CD4-positive, alpha-beta T cell treated with Interleukin-4 for 4 hours (primary cell): Measurements from ENCODE around the gene MAEL.
"Not testable (repeated sequence)": the region's sequence is repeated elsewhere in the genome, so short reads cannot be mapped to it uniquely, and the experiment has no call there.

ENCODE experiments used
- DNase-seq: peaks from one replicate; pipeline ENCODE4 v3.0.0-alpha.2; 2020

Gene MAEL

DNA sequence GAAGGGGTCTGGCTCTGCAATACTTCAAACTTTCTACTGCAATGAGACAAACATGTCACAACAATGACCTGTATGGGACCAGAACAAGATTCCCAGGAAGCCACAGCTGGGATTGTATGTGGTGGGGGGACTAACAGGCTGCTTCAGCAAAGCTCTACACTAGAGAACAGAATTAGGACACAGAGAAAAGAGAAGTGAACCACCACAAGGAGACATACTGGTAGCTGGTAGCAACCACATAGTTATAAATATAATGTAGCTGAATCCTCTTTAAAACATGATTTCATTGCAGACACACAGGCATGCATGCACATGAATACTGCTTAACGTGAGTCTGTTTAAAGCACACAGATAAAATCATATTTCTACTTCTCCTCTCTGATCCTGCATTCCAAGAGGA lies 10.3 kb upstream of the MAEL start:
- no peak for DNase-seq

DNA sequence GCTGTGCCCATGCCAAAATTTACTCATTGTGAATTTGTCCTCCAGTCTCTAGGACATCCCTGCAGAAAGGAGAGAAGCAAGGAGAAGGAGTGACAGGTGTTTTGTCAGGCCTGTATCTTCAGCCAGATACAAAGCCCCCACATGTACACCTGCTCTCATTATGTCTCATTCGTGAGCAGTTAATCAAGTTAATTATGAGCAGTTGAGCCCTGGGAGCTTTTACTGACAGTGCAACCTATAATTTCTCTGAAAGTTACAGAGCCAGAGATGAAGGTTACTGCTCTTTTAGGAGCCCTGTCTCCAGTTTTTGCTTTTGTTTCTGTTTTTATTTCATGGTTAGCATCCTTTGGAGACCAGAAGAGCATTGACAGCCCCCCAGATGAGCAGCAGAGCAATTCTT lies 8.7 kb upstream of the MAEL start:
- no peak for DNase-seq

DNA sequence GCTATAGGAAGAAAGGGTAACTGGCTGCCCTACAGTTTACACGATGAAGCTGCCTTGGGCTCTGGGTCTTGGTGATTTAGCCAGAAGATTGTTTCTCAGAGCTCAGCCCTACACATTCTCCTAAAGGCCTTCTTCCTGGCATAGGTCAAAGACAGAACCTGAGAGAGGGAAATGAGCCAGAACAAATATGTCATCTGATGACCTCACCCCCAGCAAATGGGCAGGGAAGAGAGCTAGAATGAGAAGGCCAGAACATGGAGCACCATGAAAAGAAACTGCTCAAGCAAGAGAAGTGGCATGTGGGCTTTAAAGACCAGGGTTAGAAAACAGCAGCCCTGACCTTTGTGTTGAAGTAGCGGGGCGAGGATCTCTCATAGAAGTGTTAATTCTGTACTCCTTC lies 8.3 kb upstream of the MAEL start:
- DNase-seq, result no peak

DNA sequence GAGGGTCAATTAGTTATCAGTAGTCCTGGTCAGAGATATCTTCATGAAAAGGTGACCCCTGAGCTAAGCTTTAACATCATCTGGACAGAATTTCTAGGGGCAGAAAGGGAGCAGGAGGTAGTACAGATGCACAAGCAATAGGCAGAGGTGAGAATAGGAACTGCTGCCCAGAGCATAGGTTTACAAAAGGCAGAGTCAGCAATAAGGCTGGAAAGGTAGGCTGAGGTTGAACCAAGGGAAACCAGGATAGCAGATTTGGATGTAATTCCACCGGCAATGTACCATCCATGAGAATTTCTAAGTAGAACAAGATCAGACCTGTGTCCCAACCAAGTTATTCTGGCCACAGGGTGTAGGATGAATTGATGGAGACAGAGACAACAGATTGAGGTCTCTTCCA lies 7.5 kb upstream of the MAEL start:
- no peak for DNase-seq

DNA sequence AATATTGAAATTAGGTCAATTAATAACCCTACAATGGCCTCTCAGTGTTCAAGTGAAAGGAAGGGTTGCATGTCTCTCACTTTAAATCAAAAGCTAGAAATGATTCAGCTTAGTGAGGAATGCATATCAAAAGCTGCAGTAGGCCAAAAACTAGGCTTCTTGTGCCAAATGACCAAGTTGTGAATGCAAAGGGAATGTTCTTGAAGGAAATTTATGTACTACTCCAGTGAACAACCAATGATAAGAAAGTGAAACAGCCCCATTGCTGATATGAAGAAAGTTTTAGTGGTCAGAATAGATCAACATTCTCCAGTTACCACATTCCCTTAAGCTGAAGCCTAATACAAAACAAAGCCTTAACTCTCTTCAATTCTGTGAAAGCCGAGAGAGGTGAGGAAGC lies 10.0 kb downstream of the MAEL start:
- no peak for DNase-seq

DNA sequence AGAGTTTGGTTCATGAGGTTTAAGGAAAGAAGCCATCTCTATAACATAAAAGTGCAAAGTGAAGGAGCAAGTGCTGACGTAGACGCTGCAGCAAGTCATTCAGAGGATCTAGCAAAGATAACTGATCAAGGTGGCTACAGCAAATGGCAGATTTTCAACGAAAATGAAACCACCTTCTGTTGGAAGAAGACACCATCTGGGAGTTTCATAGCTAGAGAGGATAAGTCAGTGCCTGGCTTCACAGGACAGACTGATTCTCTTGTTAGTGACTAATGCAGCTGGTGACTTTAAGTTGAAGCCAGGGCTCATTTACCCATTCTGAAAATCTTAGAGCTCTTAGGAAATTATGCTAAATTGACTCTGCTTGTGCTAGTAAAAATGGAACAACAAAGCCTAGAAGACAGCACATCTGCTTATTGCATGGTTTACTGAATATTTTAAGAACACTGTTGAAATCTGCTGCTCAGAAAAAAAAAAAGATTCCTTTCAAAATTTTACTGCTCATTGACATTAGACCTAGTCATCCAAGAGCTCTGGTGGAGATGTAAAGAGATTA lies 10.5 kb downstream of the MAEL start:
- DNase-seq, result no peak

DNA sequence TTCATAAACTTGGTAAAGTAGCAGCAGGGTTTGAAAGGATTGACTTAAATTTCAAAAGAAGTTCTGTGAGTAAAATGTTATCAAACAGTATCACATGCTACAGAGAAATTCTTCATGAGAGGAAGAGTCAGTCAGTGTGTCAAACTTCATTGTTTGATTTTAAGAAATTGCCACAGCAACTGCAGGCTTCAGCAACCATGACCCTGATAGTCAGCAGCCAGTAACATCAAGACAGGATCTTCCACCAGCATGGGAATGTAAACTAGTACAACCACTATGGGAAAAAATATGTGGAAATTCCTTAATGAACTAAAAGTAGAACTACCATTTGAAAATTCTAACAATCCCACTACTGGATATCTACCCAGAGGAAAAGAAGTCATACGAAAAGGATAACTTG lies 11.5 kb downstream of the MAEL start:
- DNase-seq, result no peak

DNA sequence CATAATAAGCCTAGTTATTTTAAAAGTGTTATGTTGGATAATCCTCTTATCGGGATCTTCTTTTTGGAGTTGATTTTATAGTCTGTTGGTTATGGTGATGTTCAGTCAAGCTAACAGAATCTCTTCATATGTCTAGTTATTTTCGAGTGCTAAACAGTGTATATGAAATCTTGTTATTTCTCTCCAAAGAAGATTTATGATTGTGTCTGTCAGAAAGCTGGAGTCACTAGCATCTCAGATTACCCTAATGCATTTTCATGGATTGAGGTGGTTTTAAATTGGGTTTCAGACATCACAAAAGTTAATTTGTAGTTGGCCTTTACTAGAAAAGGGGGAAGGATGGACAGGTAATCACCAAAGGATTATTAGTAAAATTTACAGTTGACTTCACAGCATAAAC lies 13.3 kb downstream of the MAEL start:
- no peak for DNase-seq

DNA sequence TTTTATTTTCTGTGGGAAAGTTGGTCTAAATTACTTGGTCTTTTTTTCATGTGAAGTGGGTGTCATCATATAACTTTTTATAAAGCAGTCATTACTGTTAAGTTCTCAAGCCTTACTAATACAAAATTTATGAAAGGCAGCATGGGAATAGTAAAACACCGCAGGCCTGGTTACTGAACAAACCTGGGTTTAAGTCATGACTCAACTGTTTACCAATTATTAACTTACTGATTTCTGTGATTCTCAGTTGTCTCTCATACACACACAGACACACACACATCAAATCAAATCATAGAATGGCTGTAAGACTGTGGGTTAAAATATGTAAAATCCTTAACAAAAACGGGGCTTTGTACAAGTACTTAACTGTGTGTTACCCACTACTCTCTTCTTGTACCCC lies 14.6 kb downstream of the MAEL start:
- no peak for DNase-seq

DNA sequence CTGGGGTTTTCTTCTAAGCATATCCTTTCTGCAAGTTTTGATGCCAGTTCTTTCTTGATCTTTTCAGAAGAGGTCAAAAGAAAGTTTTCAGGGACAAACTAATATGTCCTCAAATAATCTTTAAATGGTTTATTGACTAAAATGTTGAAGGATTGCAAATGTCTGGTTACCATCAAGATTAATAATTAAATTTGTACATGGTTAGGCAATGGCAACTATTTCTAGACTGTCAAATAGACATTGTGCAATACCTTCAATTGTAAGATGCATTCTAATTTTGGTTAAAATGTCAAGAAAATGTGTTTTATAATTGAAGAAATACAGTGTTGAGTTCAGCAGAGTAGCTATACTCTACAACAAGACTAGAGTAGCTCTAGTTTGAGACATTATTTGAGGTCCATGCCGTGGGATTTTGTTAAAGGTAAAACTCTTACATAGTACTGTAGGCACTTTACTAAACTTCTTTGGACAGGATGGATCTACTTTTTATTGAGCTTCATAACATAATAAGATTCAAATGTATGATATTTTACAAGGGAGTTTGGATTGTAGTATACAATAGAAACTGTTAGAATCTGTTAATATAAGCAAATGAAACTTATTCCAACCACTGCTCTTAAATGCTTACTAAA lies 22.6 kb downstream of the MAEL start:
- no peak for DNase-seq

DNA sequence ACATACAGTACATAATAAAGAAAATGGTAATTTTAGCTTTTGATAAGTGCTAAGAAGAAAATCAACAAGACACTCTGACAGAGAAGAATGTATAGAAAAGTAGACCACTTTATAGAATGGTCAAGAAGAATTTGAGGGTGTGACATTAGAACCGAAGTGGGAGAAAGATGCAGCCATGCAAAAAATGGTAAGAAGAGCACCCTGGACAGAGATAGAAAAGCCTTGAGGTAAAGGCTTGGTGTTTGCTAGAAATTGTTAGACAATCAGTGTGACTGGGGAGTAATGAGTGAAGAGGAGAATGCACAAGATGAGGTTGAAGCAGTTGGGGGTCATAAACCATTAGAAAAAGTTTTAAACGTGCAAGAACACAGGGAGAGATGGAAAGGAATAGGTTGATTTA lies 23.5 kb downstream of the MAEL start:
- no peak for DNase-seq

DNA sequence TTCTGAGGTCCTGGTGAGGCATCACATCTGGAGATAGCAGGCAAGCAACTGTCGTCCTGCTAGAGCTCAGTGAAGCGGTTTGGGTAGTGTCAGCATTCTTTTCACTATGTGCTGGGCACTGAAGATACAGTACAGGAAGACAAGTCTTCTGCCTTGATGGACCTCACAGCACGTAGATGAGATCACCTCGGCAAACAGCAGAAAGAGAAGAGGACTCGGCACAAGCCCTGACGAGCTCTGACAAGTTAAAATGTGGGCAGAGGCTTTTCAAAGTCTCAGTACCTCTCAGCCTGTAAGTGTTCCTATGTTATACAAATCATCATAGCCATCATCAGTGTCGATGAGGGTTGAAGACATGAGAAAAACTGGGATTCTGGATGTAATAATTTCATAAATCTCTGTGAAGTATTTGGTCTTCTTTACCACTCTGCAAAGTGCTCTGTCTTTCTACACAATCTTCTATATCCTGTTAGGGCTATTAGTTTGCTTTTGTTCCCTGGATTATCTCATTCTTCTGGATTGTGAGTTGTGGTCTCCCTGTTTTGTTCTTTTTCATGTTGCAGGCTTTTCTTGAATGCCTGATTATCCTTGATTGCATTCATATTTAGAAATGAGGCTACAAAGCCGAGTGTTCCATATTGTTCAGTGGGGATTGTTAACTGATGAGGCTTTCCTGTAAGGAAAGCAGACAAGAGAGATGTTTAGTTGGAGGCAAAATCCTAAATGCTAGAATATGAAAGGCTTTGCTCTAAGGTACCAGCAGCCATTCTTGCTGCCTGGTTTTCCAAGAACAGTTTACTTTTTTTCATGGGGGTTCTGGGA lies 24.2 kb downstream of the MAEL start:
- DNase-seq, result no peak

DNA sequence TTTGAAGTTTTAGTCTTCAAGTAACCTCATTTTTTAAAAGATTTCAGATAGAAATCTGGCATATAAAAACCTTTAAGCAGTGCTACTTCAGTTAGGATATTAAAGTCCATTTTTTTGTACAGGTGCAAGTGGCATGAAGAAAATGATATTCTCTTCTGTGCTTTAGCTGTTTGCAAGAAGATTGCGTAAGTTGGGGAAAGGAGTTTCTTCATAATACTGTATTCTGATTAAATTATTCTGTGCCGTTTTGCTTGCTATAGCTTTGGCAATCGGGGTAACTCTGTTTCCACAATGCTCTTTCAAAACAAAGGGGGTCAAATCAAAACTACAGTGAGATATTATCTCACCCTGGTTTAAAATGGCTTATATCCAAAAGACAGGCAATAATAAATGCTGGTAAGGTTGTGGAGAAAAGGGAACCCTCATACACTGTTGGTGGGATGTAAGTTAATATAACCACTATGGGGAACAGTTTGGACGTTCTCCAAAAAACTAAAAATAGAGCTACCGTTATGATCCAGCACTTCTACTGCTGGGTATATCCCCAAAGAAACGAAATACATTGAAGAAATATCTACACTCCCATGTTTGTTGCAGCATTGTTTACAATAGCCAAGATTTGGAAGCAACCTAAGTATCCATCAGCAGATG lies 27.1 kb downstream of the MAEL start:
- DNase-seq, result no peak

DNA sequence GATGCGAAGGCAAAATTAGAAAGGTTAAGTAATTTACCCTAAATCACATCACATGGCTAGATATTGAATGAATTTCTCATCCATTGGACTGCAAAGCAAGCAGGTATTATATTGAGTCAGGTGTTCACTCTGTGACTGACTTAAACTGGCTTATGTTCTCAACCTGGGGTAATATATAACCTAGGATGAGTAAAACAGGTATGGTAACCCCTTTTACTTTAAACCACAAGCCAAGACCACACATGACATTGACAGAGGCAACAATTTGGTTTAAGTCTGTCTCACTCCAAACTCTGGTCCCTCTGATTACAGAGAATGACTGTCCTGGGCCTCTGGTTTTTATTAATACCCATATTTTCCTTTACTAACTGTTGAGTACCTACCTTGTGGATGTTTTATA lies 33.3 kb downstream of the MAEL start:
- no peak for DNase-seq

DNA sequence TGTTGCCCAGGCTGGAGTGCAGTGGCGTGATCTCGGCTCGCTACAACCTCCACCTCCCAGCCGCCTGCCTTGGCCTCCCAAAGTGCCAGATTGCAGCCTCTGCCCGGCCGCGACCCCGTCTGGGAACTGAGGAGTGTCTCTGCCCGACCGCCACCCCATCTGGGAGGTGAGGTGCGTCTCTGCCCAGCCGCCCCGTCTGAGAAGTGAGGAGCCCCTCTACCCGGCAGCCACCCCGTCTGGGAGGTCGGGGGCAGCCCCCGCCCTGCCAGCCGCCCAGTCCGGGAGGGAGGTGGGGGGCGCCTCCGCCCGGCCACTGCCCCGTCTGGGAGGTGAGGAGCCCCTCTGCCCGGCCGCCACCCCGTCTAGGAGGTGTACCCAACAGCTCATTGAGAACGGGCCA lies 40.5 kb downstream of the MAEL start:
- DNase-seq, result not testable (repeated sequence)

DNA sequence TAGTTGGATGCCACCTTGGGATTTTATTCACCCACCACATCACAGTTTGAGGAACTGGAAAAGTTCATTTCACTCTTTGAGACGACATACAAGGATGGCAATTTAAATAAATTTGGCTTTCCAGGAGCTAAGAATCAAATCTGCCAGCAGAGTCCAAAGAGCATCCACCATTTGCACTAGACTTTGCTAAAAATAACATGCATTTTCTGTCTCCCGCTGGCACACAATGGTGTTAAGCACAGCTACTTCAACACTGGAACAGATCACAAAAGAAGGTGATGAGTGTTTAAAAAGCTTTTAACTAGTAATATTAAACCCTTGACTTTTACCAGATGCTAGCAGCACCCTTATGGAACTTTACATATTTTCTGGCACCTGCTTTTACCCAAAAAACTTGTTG lies 44.6 kb downstream of the MAEL start:
- DNase-seq, result no peak

DNA sequence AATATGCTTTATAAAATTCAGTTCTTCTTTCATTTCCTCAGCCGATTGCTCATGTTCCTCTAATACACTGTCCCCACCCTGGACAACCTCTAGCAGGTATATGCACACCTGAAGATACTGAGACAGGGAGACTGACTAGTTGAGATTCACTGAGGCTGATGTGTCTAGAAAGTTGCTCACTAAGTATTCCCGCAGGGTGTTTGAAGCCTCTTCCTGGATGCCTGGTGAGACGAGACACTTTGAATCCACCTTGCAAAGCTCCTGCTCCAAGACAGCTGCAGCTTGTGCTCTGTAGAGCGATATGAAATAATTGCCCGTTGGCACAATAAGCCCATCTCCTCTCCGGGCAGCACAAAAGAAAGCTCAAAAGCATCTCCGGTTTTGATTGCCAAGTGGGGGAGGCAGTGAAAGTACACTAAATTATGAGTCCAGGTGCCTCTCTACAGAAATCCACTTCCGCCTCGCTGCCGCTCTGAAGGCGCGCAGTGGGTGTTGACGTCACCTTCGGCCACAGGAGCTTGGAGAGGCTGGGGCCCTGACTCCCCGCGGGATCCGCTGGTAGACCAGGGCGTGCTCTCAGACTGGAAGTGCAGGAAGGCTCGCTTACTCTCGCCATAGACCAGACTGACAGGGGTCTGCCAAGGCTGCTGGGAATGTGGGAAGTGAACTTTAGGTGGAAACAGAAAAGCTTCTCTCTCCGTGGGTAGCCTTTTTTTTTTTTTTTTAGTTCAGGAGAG lies 54.8 kb downstream of the MAEL start:
- DNase-seq, result peak; percentile 56

DNA sequence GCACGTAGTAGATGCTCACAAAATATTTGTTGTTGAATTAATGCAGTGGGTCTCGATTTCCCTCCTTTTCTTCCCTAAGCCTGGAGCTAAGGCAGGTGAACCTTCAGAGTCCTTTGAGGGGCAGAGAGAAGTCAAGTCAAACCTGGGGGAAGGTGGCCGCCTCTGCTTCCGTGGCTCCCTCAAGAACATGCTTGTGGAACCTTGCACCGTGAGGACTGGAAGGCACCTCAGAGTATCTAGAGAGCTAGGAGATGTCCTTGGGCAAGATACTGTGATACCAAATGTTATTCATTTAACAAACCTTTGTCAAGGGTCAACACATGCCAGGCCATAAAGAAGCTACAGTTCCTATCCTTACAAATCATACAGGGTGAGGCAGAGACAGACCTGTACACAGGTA lies 62.8 kb downstream of the MAEL start:
- DNase-seq, result no peak

DNA sequence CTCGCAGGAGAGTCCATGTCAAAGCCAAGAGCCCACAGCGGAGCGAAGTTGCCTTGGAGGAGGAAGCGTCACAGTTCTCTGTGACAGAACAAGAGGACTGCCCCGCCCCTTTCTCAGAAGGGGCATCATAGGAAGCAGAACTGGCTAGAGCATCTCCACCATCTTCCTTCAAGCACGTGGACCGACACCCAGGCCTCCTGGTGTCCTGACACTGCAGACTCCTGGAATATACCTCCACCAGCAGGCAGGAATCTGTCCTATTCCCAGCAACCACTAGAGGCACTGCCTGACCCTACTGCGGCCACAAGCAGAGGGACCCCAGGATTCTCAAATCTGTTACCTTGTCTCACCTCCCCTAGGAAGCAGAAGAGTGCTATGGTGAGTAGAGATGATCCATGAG lies 63.3 kb downstream of the MAEL start:
- DNase-seq, result no peak

DNA sequence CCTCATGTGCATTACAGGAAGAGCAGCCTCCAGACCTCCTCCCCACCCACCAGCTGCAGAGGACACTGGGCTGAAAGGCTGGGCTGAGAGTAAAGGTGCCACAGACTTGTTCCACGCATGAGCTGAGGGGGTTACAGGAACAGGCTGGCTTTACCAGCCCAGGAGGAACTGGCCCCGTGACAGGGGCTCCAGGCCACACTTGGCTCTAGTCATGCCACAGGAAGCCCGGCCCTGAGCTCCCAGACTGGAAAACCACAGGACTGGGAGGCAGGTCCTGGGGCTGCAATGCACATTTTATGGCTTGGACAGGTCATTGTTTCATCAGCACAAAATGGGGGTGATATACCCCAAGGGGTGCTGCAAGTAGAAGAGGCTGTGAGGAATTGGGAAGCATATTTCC lies 65.5 kb downstream of the MAEL start:
- no peak for DNase-seq

DNA sequence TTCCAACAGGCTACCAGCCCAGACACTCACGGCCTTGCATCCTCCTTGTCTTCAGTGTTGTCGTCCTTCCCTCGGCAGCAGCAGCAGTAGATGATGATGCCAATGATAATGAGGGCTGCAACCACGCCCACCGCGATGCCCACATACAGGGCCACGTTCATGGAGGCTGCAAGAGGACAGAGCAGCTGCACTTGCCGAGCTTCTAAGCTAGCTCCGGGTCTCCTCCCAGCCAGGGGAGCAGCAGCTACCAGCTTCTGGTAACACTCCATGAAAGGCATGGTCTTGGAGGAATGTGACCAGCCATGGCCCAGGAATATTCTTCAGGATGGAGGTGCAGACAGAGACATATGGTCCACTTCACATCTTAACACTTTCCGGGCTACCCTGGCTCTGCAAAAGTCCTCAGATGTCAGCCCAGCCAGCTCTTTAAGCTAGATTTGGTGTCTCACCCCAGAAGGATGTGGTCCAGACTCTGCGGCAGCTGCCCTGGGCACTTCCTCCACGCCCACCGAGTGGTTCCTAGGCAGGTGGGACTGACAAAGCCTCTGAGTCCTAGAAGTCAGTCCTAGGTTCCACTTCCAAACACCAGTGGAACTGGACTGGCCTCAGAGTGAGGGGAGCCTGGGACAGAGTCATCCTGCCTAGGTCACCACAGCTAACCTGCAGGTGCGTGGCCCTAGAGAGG lies 66.0 kb downstream of the MAEL start:
- no peak for DNase-seq

DNA sequence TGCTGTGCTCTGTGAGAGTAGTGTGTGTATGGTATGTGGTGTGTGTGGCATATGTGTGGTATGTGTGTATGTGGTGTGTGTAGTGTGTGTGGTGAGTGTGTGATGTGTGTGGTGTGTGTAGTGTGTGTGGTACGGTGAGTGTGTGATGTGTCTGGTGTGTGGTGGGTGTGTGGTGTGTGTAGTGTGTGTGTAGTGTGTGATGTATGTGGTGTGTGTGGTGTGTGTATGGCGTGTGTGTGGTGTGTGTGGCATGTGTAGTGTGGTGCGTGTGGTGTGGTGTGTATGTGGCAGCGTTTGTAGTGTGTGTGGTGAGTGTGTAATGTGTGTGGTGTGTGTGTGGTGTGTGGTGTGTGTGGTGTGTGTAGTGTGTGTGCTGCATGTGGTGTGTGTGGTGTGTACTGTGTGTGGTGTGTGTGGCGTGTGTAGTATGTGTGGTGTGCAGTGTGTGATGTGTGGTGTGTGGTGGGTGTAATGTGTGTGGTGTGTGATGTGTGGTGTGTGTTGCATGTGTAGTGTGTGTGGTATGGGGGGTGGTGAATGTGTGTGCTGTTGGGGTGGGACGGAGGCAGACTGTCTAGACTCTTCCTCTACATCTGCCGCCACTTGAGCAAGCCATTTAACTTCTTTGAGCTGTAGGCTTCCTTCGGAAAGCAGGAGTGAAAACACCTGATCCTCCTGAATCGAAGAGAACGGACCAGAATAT lies 67.6 kb downstream of the MAEL start:
- DNase-seq, result no peak
